Ascending aorta (tissue), 2 donors: Measurements from ENCODE around the gene TC2N. TPM values are rescaled to one million over a fixed set of nuclear protein-coding genes. Genes with fewer than 3 reads are reported as not detected.
"Not testable (repeated sequence)": the region's sequence is repeated elsewhere in the genome, so short reads cannot be mapped to it uniquely, and the experiment has no call there.

Experiments
- DNase-seq, 2 donors: peaks; one replicate each; pipeline ENCODE4 v3.0.0-alpha.2; 2019; ENCODE audit warnings: low spot score in 2 of 2
- H3K27ac ChIP-seq, 2 donors: fragments of 200-600 bp; sonication (generic); one replicate each; pipeline ENCODE4 v1.5.1; 2016 to 2017; ENCODE audit warnings: mild to moderate bottlenecking in 1 of 2
- H3K27me3 ChIP-seq: fragments of 200-600 bp; sonication (generic); one replicate; pipeline ENCODE4 v1.5.1; 2017
- H3K36me3 ChIP-seq, 2 donors: fragments of 200-600 bp; sonication (generic); one replicate each; pipeline ENCODE4 v1.5.1; 2016
- H3K4me1 ChIP-seq, 2 donors: fragments of 200-600 bp; sonication (generic); one replicate each; pipeline ENCODE4 v1.5.1; 2016 to 2017; ENCODE audit warnings: mild to moderate bottlenecking in 1 of 2
- H3K4me3 ChIP-seq, 2 donors: fragments of 200-600 bp; sonication (generic); one replicate each; pipeline ENCODE4 v1.5.1; 2016 to 2017; ENCODE audit warnings: mild to moderate bottlenecking in 1 of 2
- H3K9me3 ChIP-seq, 2 donors: fragments of 200-600 bp; sonication (generic); one replicate each; pipeline ENCODE4 v1.5.1; 2016
- intact Hi-C: fragments of 100-400 bp; cut with DNase I; formaldehyde crosslinking; loops from one replicate; pipeline ENCODE4 v1.15.1; 2023
- total RNA-seq: library from RNA; depleted of rRNA; stranded (reverse); fragments of >200 nt; gene quantifications from one replicate; pipeline ENCODE4 v1.1.0, GENCODE V29; 2016
- TF ChIP-seq, protein P1 (sequence below), 3 experiments: fragments of 200-600 bp in 2 of 3; fragments of 450-650 bp in 1 of 3; sonication (generic) in 2 of 3; IDR thresholded peaks; one replicate each; pipeline ENCODE4 v1.5.1; 2016 to 2019; ENCODE audit warnings: antibody characterized with exemption in 3 of 3, mild to moderate bottlenecking in 1 of 3, moderate library complexity in 1 of 3

TC2N gene
- total RNA-seq, 1 donor from 2014 or later = 37.8 TPM

DNA sequence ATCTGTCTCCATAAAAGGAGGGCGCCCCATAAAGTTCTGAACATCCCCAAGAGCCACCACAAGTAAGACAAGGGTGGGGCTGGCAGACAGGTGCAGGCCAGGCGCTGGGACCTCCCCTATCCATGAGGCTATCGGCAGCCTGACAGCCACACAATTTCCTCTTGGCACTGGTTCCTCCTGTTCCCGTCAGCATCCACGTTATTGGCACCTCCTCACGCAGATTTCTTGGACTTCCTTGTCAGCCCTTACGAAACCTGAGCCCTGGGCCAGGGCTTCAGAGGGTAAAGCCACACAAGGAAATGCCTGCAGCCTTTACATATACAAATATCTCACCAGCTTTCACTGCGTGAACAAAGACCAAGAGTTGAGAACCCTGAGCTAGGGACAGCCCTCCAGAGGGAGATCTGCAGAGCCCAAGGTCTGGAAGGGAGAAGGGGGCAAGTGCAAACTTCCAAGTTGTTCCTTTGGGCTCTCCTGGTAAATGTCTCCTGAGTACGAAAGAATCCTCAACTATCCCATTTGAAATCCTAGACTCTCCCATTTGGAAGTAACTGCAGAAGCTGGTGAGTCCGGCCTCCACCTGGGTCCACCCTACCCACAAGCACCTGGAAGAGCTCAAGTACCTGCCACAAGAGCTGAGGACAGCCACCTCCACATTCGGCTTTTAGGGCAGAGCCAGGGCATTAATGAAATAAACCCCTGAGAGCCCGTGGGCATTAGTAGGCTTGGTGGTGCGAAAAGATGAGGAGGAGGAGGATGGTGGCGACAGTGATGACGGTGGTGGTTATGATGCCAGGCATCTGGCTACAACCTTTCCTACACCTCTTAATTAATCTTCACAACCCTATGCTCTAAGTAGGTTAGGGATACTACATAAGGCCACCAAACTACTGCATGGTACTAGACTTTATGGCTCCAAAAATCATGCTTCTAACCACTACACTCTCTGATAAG lies 5.5 kb upstream of the TC2N start:
- Histone ChIP-seq H3K36me3 (peaks cover 74 to 78% of the 10 kb centered on the region in 2 donors), H3K27me3 (no peaks in the 10 kb centered on the region), H3K27ac (peak overlapping the region; percentile 77 to 78), H3K9me3 (no peaks in the 10 kb centered on the region), H3K4me1 (peaks cover 13 to 20% of the 10 kb centered on the region in 2 donors), H3K4me3 (peak overlapping the region in 1 of 2 donors; percentile 18)
- intact Hi-C loops = loop anchor here (1.0 to 5.0 kb wide), 3 partner anchors 25 to 45 kb away; no protein-coding TSS in a partner anchor
- TF ChIP-seq, protein P1, sequence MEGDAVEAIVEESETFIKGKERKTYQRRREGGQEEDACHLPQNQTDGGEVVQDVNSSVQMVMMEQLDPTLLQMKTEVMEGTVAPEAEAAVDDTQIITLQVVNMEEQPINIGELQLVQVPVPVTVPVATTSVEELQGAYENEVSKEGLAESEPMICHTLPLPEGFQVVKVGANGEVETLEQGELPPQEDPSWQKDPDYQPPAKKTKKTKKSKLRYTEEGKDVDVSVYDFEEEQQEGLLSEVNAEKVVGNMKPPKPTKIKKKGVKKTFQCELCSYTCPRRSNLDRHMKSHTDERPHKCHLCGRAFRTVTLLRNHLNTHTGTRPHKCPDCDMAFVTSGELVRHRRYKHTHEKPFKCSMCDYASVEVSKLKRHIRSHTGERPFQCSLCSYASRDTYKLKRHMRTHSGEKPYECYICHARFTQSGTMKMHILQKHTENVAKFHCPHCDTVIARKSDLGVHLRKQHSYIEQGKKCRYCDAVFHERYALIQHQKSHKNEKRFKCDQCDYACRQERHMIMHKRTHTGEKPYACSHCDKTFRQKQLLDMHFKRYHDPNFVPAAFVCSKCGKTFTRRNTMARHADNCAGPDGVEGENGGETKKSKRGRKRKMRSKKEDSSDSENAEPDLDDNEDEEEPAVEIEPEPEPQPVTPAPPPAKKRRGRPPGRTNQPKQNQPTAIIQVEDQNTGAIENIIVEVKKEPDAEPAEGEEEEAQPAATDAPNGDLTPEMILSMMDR (IDR thresholded peaks at IDR 0.05) = no peak
- peak; percentile 62 to 95 for DNase-seq

DNA sequence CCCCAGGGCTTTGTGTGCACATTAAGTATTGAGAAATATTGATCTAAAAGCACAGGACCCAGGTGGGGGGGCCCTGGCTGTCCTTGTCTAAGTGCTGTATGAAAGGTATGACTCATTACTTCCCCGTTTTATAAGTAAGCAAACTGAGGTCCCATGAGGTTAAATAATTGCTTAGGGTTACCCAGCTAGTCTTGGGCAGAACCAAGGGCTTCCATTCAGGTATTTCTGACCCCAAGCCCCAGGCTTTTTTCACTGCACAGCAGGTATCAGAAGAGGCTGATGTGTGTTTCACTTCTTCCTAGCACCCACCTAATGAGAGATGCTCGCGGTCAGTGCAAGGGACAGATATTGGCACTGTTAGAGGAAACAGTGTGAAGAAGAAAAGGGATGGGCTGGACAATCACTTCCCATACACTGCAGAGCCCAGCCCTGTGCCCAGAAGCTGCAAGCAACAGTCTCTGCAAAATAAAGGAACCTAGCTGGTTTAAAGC lies 4.7 kb upstream of the TC2N start:
- Histone ChIP-seq H3K27me3 (no peaks in the 10 kb centered on the region), H3K4me1 (peaks cover 13 to 23% of the 10 kb centered on the region in 2 donors), H3K4me3 (peak overlapping the region in 1 of 2 donors; percentile 2), H3K9me3 (no peaks in the 10 kb centered on the region), H3K27ac (peak overlapping the region; percentile 77 to 78), H3K36me3 (peaks cover 72 to 74% of the 10 kb centered on the region in 2 donors)
- intact Hi-C loops = loop anchor here (1.0 to 5.0 kb wide), 3 partner anchors 25 to 45 kb away; no protein-coding TSS in a partner anchor
- TF ChIP-seq, protein P1 (IDR thresholded peaks at IDR 0.05) = no peak
- no peak for DNase-seq

DNA sequence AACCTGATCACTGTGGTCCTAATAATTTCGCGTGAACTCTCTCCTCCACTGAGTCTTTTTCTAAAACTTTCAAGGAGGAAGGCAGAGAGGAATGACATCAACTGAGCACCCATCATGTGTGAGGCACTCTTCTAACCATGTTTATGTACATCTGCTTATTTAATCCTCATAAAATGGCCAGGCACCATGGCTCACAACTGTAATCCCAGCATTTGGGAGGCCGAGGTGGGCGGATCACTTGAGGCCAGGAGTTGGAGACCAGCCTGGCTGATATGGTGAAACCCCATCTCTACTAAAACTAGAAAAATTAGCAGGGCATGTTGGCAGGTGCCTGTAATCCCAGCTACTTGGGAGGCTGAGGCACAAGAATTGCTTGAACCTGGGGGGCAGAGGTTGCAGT lies 4.1 kb upstream of the TC2N start:
- not testable (repeated sequence) for H3K4me3 ChIP-seq, DNase-seq, H3K9me3 ChIP-seq, H3K27me3 ChIP-seq
- Histone ChIP-seq H3K27ac (peak overlapping the region; percentile 77 to 78), H3K4me1 (peaks cover 13 to 23% of the 10 kb centered on the region in 2 donors), H3K36me3 (peaks cover 65 to 69% of the 10 kb centered on the region in 2 donors)
- intact Hi-C loops = loop anchor here (5.0 kb wide), 1 partner anchor 46 kb away; no protein-coding TSS in a partner anchor

DNA sequence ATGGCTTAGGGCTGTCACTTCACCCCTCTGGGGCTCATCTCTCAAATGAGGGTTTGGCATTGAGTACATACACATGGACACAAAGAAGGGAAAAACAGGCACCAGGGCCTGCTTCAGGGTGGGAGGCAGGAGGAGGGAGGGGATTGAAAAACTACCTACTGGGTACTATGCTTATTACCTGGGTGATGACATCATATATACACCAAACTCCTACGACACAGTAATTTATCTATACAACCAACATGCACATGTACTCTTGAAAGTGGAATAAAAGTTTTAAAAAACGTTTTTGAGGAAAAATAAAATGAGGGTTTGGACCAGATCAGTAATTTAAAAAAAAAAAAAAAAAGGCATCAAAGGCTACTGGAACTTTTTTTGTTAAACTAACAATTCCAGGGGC lies 3.6 kb upstream of the TC2N start:
- Histone ChIP-seq H3K36me3 (peaks cover 60 to 64% of the 10 kb centered on the region in 2 donors), H3K4me1 (peaks cover 13 to 23% of the 10 kb centered on the region in 2 donors), H3K9me3 (no peaks in the 10 kb centered on the region), H3K27me3 (no peaks in the 10 kb centered on the region), H3K4me3 (no peak overlapping the region), H3K27ac (peak overlapping the region; percentile 39 to 77)
- TF ChIP-seq, protein P1 (IDR thresholded peaks at IDR 0.05) = no peak
- DNase-seq = no peak
- intact Hi-C loops = loop anchor here (5.0 kb wide), 1 partner anchor 46 kb away; no protein-coding TSS in a partner anchor

DNA sequence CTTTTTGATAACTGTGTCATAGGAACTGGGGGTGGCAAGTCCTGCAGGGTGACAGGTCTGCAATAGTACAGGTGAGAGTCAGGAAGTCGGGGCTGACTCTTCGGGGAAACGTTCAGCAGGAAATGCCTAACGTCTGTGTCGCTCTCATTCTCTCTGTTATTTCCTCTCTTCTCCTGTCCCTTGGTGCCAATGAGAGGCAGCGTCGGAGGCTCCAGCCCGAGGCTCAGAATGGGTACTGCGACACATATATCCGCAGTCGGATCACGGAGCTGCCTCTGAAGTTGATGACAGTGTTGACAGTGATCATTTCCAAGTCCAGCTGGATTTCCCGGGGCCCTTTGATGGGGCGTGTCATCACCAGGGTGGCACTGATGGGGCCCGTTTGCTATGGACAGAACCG lies 2.7 kb upstream of the TC2N start:
- Histone ChIP-seq H3K4me1 (peaks cover 13 to 23% of the 10 kb centered on the region in 2 donors), H3K27ac (peak overlapping the region in 1 of 2 donors; percentile 39), H3K36me3 (peaks cover 51 to 55% of the 10 kb centered on the region in 2 donors), H3K27me3 (no peaks in the 10 kb centered on the region), H3K9me3 (no peaks in the 10 kb centered on the region), H3K4me3 (no peak overlapping the region)
- no peak for DNase-seq
- TF ChIP-seq, protein P1 (IDR thresholded peaks at IDR 0.05) = no peak
- intact Hi-C loops = loop anchor here (5.0 kb wide), 1 partner anchor 47 kb away; no protein-coding TSS in a partner anchor

DNA sequence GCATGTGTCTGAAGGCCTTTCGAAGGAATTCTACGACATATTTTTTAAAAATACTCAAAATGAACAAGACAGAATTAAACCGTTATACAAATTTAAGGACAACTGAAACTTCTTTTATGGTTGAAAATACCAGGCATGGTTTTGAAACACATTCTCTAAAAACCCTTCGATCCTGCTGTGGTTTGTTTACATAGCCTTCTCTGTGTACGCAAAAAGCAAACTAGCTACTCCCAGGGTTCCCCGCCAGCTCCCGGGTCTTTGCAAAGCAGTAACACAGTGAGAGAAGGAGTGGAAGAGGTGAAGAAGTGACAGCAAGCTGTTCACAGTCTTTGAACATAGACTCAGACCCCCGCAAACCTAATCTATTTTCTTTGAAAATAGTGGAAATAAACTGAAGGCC lies 2.2 kb upstream of the TC2N start:
- Histone ChIP-seq H3K4me3 (no peak overlapping the region), H3K4me1 (peaks cover 13 to 23% of the 10 kb centered on the region in 2 donors), H3K36me3 (peaks cover 47 to 51% of the 10 kb centered on the region in 2 donors), H3K9me3 (no peaks in the 10 kb centered on the region), H3K27me3 (no peaks in the 10 kb centered on the region), H3K27ac (no peak overlapping the region)
- TF ChIP-seq, protein P1 (IDR thresholded peaks at IDR 0.05) = no peak
- DNase-seq = no peak
- intact Hi-C loops = no loop called here
